Measurements from ENCODE around the gene LSM10.

DNA sequence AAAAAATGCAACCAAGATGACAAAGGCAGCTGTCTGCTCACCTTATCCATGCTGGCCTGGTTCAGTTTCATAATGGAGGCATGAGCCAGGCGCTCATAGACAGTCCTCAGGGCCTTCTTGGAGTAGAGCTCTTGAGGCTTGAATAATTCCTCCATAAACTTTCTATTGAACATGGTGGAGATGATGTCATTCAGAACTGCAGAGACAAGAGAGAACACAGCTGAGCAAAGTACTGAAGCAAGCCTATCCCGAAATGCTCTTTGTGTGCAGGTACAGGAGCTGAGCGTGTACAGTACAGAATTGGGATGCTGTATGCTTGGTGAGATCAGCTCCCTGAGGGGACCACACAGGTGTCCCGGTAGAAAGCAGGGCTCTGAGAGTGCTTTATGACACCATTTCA is 41.0 kb upstream of the LSM10 start:
- no peak for TF ChIP-seq EZH2 (IDR thresholded peaks at IDR 0.05; ENCODE audit: low read length, missing control alignments)
- TF ChIP-seq, protein P1, sequence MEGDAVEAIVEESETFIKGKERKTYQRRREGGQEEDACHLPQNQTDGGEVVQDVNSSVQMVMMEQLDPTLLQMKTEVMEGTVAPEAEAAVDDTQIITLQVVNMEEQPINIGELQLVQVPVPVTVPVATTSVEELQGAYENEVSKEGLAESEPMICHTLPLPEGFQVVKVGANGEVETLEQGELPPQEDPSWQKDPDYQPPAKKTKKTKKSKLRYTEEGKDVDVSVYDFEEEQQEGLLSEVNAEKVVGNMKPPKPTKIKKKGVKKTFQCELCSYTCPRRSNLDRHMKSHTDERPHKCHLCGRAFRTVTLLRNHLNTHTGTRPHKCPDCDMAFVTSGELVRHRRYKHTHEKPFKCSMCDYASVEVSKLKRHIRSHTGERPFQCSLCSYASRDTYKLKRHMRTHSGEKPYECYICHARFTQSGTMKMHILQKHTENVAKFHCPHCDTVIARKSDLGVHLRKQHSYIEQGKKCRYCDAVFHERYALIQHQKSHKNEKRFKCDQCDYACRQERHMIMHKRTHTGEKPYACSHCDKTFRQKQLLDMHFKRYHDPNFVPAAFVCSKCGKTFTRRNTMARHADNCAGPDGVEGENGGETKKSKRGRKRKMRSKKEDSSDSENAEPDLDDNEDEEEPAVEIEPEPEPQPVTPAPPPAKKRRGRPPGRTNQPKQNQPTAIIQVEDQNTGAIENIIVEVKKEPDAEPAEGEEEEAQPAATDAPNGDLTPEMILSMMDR (conservative IDR thresholded peaks at IDR 0.05 in 1 of 2, IDR thresholded peaks at IDR 0.05 in 1 of 2; ENCODE audit: low read depth in 1 of 2, low read length in 2 of 2): no peak
